SKM-1 treated with dmso at 0.1 percent for 144 hours (cell line): ENCODE measurements around the gene MYH16.
A peak's percentile ranks its signal among the peaks of the same experiment; 100 is the strongest.
"Not testable (repeated sequence)": the region's sequence is repeated elsewhere in the genome, so short reads cannot be mapped to it uniquely, and the experiment has no call there.

Experiments
- DNase-seq: peaks from one replicate; lab custom pipeline; 2025; ENCODE audit not compliant: unreplicated experiment; lab: John Stamatoyannopoulos, UW

Gene MYH16

DNA sequence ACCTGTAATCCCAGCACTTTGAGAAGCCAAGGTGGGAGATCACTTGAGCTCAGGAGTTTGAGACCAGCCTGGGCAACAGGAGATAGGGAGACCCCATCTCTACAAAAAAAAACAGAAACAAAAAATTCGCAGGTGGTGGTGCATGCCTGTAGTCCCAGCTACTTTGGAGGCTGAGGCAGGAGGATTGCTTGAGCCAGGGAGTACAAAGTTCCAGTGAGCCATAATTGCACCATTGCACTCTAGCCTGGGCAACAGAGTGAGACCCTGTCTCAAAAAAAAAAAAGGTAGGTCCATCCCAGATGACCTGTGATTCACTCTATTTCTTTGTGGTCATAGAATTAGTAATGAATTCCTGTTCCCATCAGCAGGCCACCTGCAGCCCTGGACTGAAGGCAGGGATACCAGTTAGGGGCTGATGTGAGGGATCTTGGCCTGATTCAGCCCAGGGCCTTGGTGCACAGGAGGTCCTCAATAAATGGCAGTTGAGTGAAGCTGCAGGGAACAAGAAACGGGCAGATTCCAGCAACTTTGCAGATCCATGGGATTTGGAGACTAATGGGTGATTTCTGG is at the start of gene MYH16:
Gene MYH16 (plus strand): TSS at position 364 of the 570 bp plus-strand sequence.
- no peak for DNase-seq

- not testable (repeated sequence) for DNase-seq
Observed at GRCh38 chr7:99224263-99224898, 48.3 kb upstream of the MYH16 start.

GRCh38 chr7:99224899-99225265 is 47.8 kb upstream of the MYH16 start:
- DNase-seq = no peak

- DNase-seq = no peak
Observed at GRCh38 chr7:99229234-99229633, 43.4 kb upstream of the MYH16 start.

DNA sequence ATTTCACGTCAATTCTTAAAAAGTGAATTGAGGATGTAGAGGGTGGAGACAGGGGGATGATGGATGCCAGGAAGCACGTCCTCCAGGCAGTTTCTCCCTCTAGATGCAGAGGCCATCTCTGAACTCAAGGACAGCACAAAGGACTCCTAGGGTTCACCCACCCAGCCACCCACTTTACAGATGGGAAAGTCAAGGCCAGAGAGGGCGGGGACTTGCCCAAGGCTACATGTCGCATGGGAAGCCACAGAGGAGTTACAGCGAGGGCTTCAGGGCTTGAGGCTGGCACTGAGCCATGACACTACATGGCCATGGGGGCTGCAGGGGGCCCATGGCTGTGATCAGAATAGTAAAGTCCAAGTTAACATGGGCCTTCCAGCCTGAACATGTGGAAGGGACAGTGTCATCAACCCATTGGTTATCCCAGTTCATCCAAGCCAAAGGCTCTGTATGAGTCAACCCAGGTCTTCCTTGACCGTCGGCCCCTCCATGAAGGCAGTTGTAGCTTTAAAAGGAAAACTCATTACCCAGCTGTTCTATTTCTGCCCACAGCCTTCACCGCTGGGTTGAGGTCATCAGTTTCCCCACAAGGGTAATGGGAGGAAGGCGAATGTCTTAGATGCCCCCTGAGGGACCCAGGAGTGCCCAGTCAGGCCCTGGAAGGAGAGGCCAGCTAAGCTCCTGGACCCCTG is 40.4 kb upstream of the MYH16 start:
- DNase-seq = no peak

- DNase-seq = not testable (repeated sequence)
Observed at GRCh38 chr7:99232955-99233354, 39.7 kb upstream of the MYH16 start.

- DNase-seq = no peak
Observed at GRCh38 chr7:99234185-99234584, 38.5 kb upstream of the MYH16 start.

- no peak for DNase-seq
Observed at GRCh38 chr7:99235925-99236324, 36.7 kb upstream of the MYH16 start.

GRCh38 chr7:99237876-99238275 is 34.8 kb upstream of the MYH16 start:
- not testable (repeated sequence) for DNase-seq

DNA sequence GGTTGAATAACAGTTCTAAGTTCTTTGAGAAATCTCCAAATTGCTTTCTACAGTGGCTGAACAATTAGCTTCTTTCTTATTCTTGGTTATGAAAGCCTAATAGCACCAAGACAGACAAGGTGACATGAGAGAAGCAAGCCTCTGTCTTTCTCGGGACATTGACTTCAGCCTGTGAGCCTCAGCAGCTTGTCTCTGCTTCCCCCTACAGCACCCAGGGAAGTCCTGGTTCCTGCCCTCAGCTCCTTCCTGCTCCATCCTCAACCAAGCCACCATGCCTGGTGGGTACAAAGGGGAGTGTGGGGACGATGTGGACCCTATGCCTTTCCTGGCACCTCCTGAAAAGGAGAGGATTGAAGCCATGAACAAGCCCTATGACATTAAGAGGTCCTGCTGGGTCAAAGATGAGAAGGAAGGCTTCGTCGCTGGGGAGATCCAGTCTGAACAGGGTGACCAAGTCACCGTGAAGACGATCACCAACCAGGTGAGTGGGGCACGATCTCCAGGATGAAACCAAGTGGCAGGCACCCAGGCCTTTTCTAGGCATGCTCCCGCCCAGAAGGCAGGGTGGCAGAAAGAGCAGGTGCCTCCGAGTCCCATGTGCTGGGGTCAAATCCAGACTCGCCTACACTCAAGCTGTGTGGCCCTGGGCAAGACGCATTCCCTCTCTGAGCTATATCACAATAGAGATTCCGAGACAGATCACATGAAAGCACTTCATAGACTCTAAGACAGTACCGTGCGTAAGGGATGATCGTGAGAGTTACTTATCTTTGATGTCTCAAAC is 33.9 kb upstream of the MYH16 start:
- no peak for DNase-seq

- no peak for DNase-seq
Observed at GRCh38 chr7:99242682-99243081, 30.0 kb upstream of the MYH16 start.

GRCh38 chr7:99243751-99244337 is 28.8 kb upstream of the MYH16 start:
- no peak for DNase-seq

DNA sequence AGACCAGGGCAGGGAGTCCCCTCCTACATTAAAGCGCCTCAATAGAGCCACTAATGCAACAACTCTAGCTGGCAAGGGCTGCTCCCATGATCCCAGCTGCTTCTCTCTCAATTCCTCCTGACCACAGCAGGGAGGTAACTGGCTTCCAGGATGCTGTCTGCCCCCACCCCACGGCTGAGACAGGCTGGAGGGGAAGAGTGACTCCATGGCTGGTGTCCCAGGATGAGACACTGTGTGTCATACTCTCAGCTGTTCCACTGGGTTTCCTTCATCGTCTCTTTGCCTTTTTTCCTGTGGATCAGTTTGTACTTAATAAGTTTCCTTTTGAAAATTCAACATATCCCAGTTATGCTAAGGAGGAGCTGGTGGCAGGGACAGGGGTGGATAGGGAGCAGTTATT is 27.7 kb upstream of the MYH16 start:
- DNase-seq = no peak

GRCh38 chr7:99248391-99249095 is 24.1 kb upstream of the MYH16 start:
- DNase-seq = peak; percentile 88

- DNase-seq = no peak
Observed at GRCh38 chr7:99249985-99250575, 22.6 kb upstream of the MYH16 start.

- no peak for DNase-seq
Observed at GRCh38 chr7:99252166-99252895, 20.3 kb upstream of the MYH16 start.

DNA sequence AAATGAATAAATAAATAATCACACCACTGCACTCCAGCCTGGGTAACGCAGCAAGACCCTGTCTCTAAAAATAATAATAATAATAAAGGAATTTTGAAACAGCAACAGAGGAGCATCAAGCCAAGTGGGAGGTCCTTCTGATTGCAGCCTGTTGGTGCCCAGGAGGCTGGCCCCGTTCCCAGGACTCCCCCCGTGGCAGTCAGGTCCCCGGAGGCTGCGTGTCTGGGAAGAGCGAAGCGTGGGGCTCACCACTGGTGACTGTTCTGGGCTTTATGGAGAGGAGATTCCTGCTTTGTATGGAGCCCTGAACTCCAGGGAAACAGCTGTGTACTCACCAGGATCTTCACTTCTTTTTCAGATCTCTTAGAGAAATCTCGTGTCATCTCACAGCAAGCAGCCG is 19.3 kb upstream of the MYH16 start:
- no peak for DNase-seq

DNA sequence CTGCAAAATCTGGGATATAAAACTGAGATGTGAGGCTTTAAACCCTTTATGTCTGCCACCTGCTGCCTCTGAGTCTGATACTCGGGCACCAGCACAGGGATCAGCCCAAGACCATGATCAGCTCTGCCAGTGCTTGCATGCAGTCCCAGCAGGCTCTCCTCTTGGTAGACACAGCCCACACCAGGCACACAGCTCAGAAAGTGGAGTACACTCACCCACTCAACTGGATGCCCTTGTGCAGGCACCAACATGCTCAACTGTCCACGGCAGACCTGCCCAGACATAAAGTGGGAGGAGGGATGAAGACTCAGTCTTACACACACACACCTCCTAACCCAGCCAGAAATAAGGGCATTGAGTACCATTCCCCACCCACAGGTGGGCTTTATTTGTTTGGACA is 18.2 kb upstream of the MYH16 start:
- no peak for DNase-seq

GRCh38 chr7:99255463-99255862 is 17.2 kb upstream of the MYH16 start:
- DNase-seq = no peak

- DNase-seq = no peak
Observed at GRCh38 chr7:99257065-99257464, 15.6 kb upstream of the MYH16 start.
